Osteoblast (primary cell): Measurements from ENCODE around the gene SEPTIN1. TPM values are rescaled to one million over a fixed set of nuclear protein-coding genes. Genes with fewer than 3 reads are reported as not detected.
A peak's percentile ranks its signal among the peaks of the same experiment; 100 is the strongest.

Experiments
- DNase-seq: peaks from one replicate; pipeline ENCODE4 v3.0.0; 2011; ENCODE audit warnings: low spot score, mixed read lengths; ENCODE audit not compliant: insufficient read length; ENCODE audit errors: missing footprints
- H2AFZ ChIP-seq: 2 replicates; pipeline ENCODE4 v1.6.0; 2011; ENCODE audit warnings: mild to moderate bottlenecking, low read length
- H3K27ac ChIP-seq: 2 replicates; pipeline ENCODE4 v1.5.1; 2011; ENCODE audit warnings: mild to moderate bottlenecking, low read depth, low read length, moderate library complexity
- H3K27me3 ChIP-seq: 2 replicates; pipeline ENCODE4 v1.6.0; 2012; ENCODE audit warnings: mild to moderate bottlenecking, control low read depth, inconsistent platforms, low read length, moderate library complexity; ENCODE audit not compliant: insufficient read depth
- H3K36me3 ChIP-seq: 2 replicates; pipeline ENCODE4 v1.5.1; 2011; ENCODE audit warnings: mild to moderate bottlenecking, low read length, control low read depth, moderate library complexity; ENCODE audit not compliant: insufficient read depth
- H3K4me1 ChIP-seq: 2 replicates; pipeline ENCODE4 v1.5.1; 2011; ENCODE audit warnings: mild to moderate bottlenecking, low read length, control low read depth, moderate library complexity; ENCODE audit not compliant: insufficient read depth
- H3K4me2 ChIP-seq: 2 replicates; pipeline ENCODE4 v1.6.0; 2011; ENCODE audit warnings: mild to moderate bottlenecking, low read length; ENCODE audit not compliant: insufficient read depth
- H3K4me3 ChIP-seq: fragments of 200-600 bp; sonication (generic); 3 replicates; pipeline ENCODE4 v1.5.1; 2012; ENCODE audit warnings: mild to moderate bottlenecking, low read length, inconsistent platforms; ENCODE audit not compliant: insufficient read depth
- H3K79me2 ChIP-seq: 2 replicates; pipeline ENCODE4 v1.6.0; 2012; ENCODE audit warnings: mild to moderate bottlenecking, low read length, control low read depth, inconsistent platforms; ENCODE audit not compliant: insufficient read depth
- H3K9me3 ChIP-seq: 2 replicates; pipeline ENCODE4 v1.5.1; 2011; ENCODE audit warnings: low read depth, low read length, control low read depth
- H4K20me1 ChIP-seq: 2 replicates; pipeline ENCODE4 v1.6.0; 2012; ENCODE audit warnings: mild to moderate bottlenecking, low read length, control low read depth; ENCODE audit not compliant: insufficient read depth
- total RNA-seq: library from RNA; depleted of rRNA; stranded (reverse); fragments of >200 nt; gene quantifications from 2 replicates; pipeline ENCODE4 v1.2.3, GENCODE V29; 2012
- TF ChIP-seq, protein P1 (sequence below): IDR thresholded peaks from 2 replicates; pipeline ENCODE4 v1.5.1; 2011; ENCODE audit warnings: mild to moderate bottlenecking, low read depth, low read length, moderate library complexity; ENCODE audit errors: extremely low read depth

The SEPTIN1 gene
- total RNA-seq, 1 donor: not detected

DNA sequence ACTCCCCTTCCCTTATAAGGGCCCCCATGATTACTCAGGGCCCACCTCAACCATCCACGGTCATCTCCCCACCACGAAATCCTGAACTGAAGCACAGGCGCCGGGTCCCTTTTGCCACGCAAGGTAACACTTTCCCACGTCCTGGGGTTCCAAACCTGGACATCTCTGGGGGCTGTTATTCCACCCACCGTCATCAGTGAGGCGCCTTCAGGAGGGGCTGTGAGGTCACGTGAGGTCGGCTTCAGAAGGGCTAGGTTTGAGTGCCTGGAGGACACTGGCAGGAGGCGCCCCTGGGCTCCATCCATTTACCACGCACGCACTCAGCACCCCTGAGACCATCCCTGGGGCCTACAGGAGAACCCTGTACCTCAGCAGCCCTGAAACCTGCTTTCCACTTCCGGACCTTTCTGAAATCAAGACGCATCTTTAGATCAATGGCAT, 31.3 kb downstream of the SEPTIN1 start:
- peak; percentile 30 for DNase-seq
- H3K4me3 ChIP-seq: no peak overlapping the region
- H3K4me1 ChIP-seq: peaks cover 27% of the 10 kb centered on the region
- H3K79me2 ChIP-seq: peaks cover 35% of the 10 kb centered on the region
- no peak overlapping the region for H2AFZ ChIP-seq
- H3K36me3 ChIP-seq: peaks cover 30% of the 10 kb centered on the region
- H3K27ac ChIP-seq: peak overlapping the region; percentile 80
- H3K27me3 ChIP-seq: no peaks in the 10 kb centered on the region
- TF ChIP-seq, protein P1, sequence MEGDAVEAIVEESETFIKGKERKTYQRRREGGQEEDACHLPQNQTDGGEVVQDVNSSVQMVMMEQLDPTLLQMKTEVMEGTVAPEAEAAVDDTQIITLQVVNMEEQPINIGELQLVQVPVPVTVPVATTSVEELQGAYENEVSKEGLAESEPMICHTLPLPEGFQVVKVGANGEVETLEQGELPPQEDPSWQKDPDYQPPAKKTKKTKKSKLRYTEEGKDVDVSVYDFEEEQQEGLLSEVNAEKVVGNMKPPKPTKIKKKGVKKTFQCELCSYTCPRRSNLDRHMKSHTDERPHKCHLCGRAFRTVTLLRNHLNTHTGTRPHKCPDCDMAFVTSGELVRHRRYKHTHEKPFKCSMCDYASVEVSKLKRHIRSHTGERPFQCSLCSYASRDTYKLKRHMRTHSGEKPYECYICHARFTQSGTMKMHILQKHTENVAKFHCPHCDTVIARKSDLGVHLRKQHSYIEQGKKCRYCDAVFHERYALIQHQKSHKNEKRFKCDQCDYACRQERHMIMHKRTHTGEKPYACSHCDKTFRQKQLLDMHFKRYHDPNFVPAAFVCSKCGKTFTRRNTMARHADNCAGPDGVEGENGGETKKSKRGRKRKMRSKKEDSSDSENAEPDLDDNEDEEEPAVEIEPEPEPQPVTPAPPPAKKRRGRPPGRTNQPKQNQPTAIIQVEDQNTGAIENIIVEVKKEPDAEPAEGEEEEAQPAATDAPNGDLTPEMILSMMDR: no peak
- peaks cover 12% of the 10 kb centered on the region for H4K20me1 ChIP-seq
- no peak overlapping the region for H3K4me2 ChIP-seq
- H3K9me3 ChIP-seq: no peaks in the 10 kb centered on the region

DNA sequence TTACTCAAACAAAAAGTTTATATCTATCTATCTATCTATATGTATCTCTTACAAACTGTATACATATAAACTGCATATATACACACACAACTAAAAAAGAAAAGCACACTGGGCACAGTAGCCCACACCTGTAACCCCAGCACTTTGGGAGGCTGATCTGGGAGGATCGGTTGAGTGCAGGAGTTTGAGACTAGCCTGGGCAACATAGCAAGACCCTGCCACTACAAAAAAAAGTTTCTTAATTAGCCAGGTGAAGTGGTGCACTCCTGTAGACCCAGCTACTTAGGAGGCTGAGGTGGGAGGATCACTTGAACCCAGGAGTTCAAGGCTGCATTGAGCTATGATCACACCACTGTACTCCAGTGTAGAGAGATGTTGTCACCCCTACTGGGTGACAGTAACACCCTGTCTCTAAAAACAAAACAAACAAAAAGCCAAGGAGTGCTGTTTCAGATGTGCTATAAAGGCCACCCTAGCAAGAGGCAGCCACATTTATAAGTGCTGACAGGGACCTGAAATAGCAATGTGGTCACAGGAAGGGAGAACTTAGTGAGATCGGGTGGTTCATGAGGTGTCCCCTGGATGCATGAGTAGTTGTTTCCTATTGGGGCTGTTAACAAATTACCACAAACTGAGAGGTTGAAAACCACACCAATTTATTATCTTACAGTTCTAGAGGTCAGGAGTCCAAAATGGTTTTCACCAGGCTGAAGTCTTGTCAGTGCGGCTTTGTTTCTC, 32.1 kb downstream of the SEPTIN1 start:
- TF ChIP-seq, protein P1: no peak
- Histone ChIP-seq H3K4me1 (peaks cover 20% of the 10 kb centered on the region), H3K27ac (no peak overlapping the region), H3K79me2 (peaks cover 28% of the 10 kb centered on the region), H4K20me1 (peaks cover 12% of the 10 kb centered on the region), H3K9me3 (no peaks in the 10 kb centered on the region), H3K36me3 (peaks cover 30% of the 10 kb centered on the region), H2AFZ (no peak overlapping the region), H3K4me2 (no peak overlapping the region), H3K4me3 (no peak overlapping the region), H3K27me3 (no peaks in the 10 kb centered on the region)
- peak; percentile 43 for DNase-seq

DNA sequence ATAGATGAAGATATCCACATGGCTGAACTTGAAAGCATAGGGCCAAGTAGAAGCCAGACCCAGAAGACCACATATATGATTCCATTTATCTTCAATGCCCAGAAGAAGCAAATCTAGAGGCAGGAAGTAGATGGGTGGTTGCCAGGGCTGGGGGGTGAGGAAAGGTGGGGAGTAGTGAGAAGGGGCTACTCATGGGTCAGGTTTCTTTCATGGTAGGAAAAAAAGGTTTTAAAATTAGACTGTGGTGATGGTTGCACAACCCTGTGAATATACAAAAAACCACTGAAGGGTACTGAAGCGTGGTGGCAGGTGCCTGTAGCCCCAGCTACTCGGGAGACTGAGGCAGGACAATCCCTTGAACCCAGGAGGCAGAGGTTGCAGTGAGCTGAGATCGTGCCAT, 32.7 kb downstream of the SEPTIN1 start:
- TF ChIP-seq, protein P1: no peak
- Histone ChIP-seq H3K27ac (no peak overlapping the region), H3K4me1 (peaks cover 20% of the 10 kb centered on the region), H4K20me1 (peaks cover 12% of the 10 kb centered on the region), H3K9me3 (no peaks in the 10 kb centered on the region), H3K36me3 (peaks cover 30% of the 10 kb centered on the region), H3K4me3 (no peak overlapping the region), H3K79me2 (peaks cover 24% of the 10 kb centered on the region), H2AFZ (no peak overlapping the region), H3K27me3 (no peaks in the 10 kb centered on the region), H3K4me2 (no peak overlapping the region)
- DNase-seq: peak; percentile 65

DNA sequence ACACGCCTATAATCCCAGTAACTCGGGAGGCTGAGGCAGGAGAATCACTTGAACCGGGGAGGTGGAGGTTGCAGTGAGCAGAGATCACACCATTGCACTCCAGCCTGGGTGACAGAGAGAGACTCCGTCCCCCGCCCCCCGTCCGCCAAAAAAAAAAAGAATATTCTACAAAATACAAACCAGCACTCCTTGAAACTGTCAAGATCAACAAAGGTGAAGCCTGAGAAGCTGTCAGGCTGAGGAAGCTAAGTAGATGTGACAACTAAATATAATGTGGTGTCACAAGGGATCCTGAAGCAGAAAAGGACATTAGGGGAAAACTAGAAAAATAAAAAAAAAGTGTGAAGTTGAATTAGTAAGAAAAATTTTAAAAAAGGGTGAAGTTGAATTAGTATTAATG, 33.4 kb downstream of the SEPTIN1 start:
- Histone ChIP-seq H3K4me1 (peaks cover 15% of the 10 kb centered on the region), H3K79me2 (peaks cover 16% of the 10 kb centered on the region), H3K4me3 (no peak overlapping the region), H3K27me3 (no peaks in the 10 kb centered on the region), H3K9me3 (no peaks in the 10 kb centered on the region), H4K20me1 (peaks cover 12% of the 10 kb centered on the region), H3K27ac (no peak overlapping the region), H3K4me2 (no peak overlapping the region), H2AFZ (no peak overlapping the region), H3K36me3 (peaks cover 30% of the 10 kb centered on the region)
- TF ChIP-seq, protein P1: no peak
- no peak for DNase-seq
